Common myeloid progenitor, CD34-positive (primary cell): Measurements from ENCODE around the gene BAIAP2L1.

ENCODE experiments used
- CTCF ChIA-PET: fragments of 350-600 bp; sonication (Branson Sonifier 250); formaldehyde crosslinking; loops from one replicate; lab custom pipeline; 2021; ENCODE audit warnings: antibody characterized with exemption; lab: Charles Lee
- POLR2A ChIA-PET: fragments of 350-600 bp; sonication (Branson Sonifier 250); formaldehyde crosslinking; loops from one replicate; lab custom pipeline; 2021; ENCODE audit warnings: antibody characterized with exemption; lab: Charles Lee
- DNase-seq, 3 donors: peaks; one replicate each; pipeline versions ENCODE4 v3.0.0 to v3.0.0-alpha.2; 2013
- H3K27ac ChIP-seq, 2 experiments: 1 replicate in 1 of 2; 2 replicates in 1 of 2; pipeline ENCODE4 v1.7.0; 2013; ENCODE audit warnings: inconsistent platforms in 2 of 2, low read length in 2 of 2, mild to moderate bottlenecking in 2 of 2, low read depth in 1 of 2, moderate library complexity in 1 of 2; ENCODE audit not compliant: severe bottlenecking in 2 of 2, insufficient read depth in 1 of 2, poor library complexity in 1 of 2
- H3K27me3 ChIP-seq, 5 experiments: replicated peaks in 2 of 5; 1 replicate in 3 of 5; 2 replicates in 2 of 5; pipeline versions ENCODE4 v1.6.1 to v1.7.0; 2013; ENCODE audit warnings: low read length in 4 of 5, mild to moderate bottlenecking in 2 of 5, moderate library complexity in 2 of 5, inconsistent platforms in 1 of 5; ENCODE audit not compliant: insufficient read depth in 5 of 5, control insufficient read depth in 4 of 5
- H3K36me3 ChIP-seq, 4 experiments: 1 replicate in 2 of 4; 2 replicates in 2 of 4; pipeline versions ENCODE4 v1.6.1 to v1.7.0; 2013; ENCODE audit warnings: low read length in 3 of 4, control low read depth in 1 of 4, mild to moderate bottlenecking in 1 of 4; ENCODE audit not compliant: control insufficient read depth in 4 of 4, insufficient read depth in 4 of 4
- H3K4me1 ChIP-seq, 4 experiments: 1 replicate in 3 of 4; 2 replicates in 1 of 4; pipeline versions ENCODE4 v1.6.1 to v1.7.1; 2013; ENCODE audit warnings: low read length in 3 of 4, mild to moderate bottlenecking in 3 of 4, control low read depth in 1 of 4, inconsistent platforms in 1 of 4, moderate library complexity in 1 of 4; ENCODE audit not compliant: control insufficient read depth in 4 of 4, insufficient read depth in 4 of 4; ENCODE audit errors: control extremely low read depth in 1 of 4
- H3K4me3 ChIP-seq, 7 experiments: 1 replicate in 4 of 7; 2 replicates in 3 of 7; pipeline versions ENCODE4 v1.5.1 to v1.7.0; 2013; ENCODE audit warnings: mild to moderate bottlenecking in 7 of 7, low read length in 6 of 7, moderate library complexity in 6 of 7, inconsistent platforms in 2 of 7, low read depth in 2 of 7, control low read depth in 1 of 7; ENCODE audit not compliant: insufficient read depth in 4 of 7, control insufficient read depth in 1 of 7; ENCODE audit errors: extremely low read depth in 1 of 7
- H3K9me3 ChIP-seq, 5 experiments: 1 replicate in 4 of 5; 2 replicates in 1 of 5; pipeline versions ENCODE4 v1.6.1 to v1.7.1; 2013; ENCODE audit warnings: low read length in 4 of 5, mild to moderate bottlenecking in 2 of 5, inconsistent platforms in 1 of 5, low read depth in 1 of 5, moderate library complexity in 1 of 5; ENCODE audit not compliant: control insufficient read depth in 4 of 5, insufficient read depth in 2 of 5; ENCODE audit errors: control extremely low read depth in 1 of 5
- WGBS: methylation state at CpG from one replicate; pipeline ENCODE4 v1.1.5; 2013; ENCODE audit not compliant: insufficient coverage; 5-methylcytosine and 5-hydroxymethylcytosine counted together

The BAIAP2L1 gene

DNA sequence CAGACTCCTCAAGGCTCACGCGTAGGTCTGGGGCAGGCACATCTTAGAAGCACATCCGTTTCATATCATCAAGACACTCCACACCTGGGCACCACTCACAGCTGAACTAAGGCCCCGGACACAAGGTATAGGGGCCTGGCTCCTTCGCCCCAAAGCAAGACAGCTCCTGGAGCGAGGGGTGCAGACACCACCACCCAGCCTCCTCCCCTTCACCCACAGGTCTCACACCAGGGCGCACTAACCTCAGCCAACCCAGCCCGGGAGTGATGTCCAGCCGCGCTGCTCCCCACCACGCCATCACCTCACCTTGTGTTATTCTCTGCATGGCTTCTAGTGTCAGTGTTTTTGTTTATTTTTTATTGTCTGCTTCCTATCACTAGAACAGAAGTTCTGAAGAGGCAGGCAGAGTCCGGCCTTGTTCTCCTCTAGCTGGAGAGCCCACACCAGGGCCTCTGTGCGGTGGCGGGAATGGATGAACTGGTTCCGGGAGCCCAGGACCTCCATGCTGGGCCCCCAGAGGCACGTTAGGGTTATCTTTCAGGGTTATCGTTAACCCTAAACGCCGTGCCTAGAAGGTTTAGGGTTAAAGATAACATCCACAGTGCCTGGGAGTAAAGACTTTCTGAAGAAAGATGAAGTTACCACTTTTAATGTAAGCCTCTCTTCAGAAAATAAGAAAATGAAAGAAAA, 97.6 kb downstream of the BAIAP2L1 start:
- H3K36me3 ChIP-seq, result no peaks in the 10 kb centered on the region
- 96% methylated on average over 12 of the region's 19 CpGs for WGBS
- no peaks in the 10 kb centered on the region for H3K4me1 ChIP-seq
- H3K27ac ChIP-seq, result no peak overlapping the region
- H3K27me3 ChIP-seq, result no peaks in the 10 kb centered on the region
- CTCF ChIA-PET, result interaction anchor here (2.2 kb wide), 1 partner anchor 104 kb away, joined by 5 read pairs; no protein-coding TSS in a partner anchor
- POLR2A ChIA-PET, result no interaction called here
- no peak for DNase-seq
- H3K9me3 ChIP-seq, result no peaks in the 10 kb centered on the region
- H3K4me3 ChIP-seq, result no peak overlapping the region

DNA sequence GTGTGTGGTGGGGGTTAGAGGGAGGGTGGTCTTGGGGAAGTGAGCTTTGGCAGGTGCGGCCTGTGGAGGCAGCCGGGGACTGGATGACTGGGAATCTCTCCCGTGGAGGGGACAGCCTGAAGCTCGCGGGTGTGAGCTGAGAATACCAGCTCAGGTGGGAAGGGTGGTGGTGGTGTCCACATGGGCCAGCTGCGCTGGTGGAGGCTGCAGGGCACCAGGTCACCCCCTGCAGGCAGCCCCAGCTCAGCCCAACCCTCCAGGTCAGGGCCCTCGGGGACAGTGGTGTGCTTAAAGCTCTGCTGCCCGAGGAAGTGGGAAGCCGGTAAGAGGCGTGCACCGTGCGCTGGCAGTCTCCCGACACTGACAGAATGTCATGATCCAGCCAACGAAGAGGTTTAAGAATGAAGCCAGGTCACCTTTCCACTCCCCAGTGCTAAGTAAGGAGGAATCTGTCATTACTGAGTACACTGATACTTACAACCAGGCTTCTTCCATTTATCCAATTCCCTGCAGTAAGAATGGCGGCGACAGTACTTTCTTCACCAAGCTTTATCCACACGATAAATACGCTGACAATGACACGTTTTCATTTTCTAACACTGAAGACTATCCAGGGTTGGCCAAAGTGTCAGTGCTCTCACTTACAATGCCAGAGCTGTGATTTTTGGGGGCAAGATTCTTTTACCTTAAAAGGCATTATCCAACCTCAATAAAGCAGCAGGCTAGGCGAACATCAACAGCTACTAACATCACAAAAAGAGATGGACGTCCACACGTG, 99.0 kb downstream of the BAIAP2L1 start:
- H3K4me3 ChIP-seq, result no peak overlapping the region
- ChIA-PET POLR2A (no interaction called here), CTCF (interaction anchor here (2.2 kb wide), 1 partner anchor 105 kb away, joined by 5 read pairs; no protein-coding TSS in a partner anchor)
- WGBS, result 94% methylated on average over 20 of the region's 22 CpGs
- H3K9me3 ChIP-seq, result no peaks in the 10 kb centered on the region
- H3K27me3 ChIP-seq, result no peaks in the 10 kb centered on the region
- H3K27ac ChIP-seq, result no peak overlapping the region
- H3K36me3 ChIP-seq, result peaks cover 0 to 2% (median 0%) of the 10 kb centered on the region in 4 experiments
- no peaks in the 10 kb centered on the region for H3K4me1 ChIP-seq
- no peak for DNase-seq

DNA sequence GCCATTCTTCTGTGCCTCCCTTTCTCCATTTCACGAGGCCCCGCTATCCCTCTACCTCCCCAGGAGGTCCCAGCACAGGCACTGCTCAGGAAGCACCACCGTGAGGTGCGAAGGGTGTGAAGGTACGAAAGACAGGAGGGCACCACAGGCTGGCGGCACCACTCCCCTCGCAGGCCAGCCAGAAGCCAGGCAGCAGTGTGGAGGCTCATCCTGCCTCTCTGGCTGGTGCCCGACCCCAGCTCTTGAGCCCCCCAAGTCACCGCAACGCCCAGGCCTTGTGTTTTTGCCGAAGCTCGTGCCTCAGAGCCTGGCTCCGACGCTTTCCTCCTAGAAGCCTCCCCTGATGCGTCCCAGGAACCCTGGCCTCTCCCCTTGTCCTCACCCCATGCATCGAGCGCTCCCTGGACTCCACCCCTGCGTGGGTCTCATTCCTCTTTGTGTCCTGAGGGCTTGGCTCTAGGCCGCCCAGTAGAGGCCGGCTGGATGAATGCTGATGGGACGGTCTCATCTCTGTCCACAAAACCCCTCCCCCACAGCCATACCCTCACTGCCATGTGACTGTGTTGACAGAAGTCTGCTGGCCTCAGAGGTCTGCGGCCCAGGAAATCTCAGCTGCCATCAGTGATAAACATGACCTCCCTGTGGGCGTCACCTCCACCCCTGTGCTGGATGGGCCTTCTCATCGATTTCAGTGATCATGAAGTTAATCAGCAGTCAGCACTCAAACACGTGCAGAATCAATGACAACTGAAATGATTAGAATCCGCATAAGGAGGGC, 100.1 kb downstream of the BAIAP2L1 start:
- Histone ChIP-seq H3K36me3 (peaks cover 0 to 2% (median under 1%) of the 10 kb centered on the region in 4 experiments), H3K9me3 (no peaks in the 10 kb centered on the region), H3K4me3 (no peak overlapping the region), H3K27ac (no peak overlapping the region), H3K27me3 (no peaks in the 10 kb centered on the region), H3K4me1 (no peaks in the 10 kb centered on the region)
- CTCF ChIA-PET, result interaction anchor here (2.2 kb wide), 1 partner anchor 106 kb away, joined by 5 read pairs; no protein-coding TSS in a partner anchor
- WGBS, result 97% methylated on average over 22 of the region's 26 CpGs
- POLR2A ChIA-PET, result no interaction called here
- no peak for DNase-seq

DNA sequence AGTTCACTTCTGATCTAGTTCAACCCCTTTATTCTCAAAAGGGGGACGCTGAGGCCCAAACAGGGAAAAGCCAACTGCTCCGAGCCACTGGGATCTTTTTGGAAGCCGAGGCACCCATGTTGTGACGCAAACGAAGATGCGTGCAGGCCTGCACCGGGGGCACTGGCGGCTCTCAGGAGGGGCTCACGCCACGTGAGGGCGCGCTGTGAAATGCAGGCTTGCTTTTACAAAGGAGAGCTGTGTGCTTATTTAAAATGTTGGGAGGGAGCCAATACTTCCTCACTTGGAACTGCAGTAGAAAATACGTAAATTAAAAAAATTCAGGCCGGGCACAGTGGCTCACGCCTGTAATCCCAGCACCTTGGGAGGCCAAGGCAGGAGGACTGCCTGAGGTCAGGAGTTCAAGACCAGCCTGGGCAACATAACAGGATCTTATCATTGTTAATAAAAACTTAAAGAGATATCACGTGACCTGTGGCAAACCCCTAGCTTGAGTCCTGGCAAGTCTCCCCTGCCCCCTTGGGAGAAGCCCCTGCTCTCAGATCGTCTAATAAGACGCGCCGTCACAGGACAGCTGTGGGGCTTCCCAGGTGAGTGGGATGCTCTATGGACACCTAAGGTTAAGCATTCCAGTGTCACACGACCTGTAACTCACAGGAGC, 103.1 kb downstream of the BAIAP2L1 start:
- H3K36me3 ChIP-seq, result peaks cover 0 to 20% (median 10%) of the 10 kb centered on the region in 4 experiments
- 95% methylated on average over 21 of the region's 21 CpGs for WGBS
- H3K4me1 ChIP-seq, result no peaks in the 10 kb centered on the region
- ChIA-PET CTCF (interaction anchor here (2.4 kb wide), 1 partner anchor 104 kb away, joined by 5 read pairs; no protein-coding TSS in a partner anchor), POLR2A (no interaction called here)
- no peaks in the 10 kb centered on the region for H3K9me3 ChIP-seq
- no peak overlapping the region for H3K4me3 ChIP-seq
- DNase-seq, result no peak
- no peaks in the 10 kb centered on the region for H3K27me3 ChIP-seq
- no peak overlapping the region for H3K27ac ChIP-seq

DNA sequence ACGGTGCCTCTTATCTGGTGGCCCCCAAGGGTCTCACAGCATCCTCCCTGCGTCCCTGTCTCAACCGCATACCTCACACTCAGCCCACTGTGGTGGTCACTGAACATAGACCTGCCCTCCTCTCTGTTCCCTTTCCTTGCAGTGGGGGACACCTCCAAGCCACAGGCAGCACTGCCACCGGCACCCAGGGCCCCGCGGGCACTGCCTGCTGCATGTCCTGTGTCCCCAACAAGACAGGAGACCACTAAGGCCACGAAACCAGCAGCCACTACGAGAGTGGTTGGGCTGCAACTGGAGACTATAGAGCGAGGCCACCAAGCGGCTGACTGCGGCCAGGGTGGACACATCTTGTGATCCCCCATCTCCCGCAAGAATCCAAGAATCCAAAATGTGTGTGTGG, 104.1 kb downstream of the BAIAP2L1 start:
- H3K36me3 ChIP-seq, result peaks cover 0 to 29% (median 19%) of the 10 kb centered on the region in 4 experiments
- H3K4me1 ChIP-seq, result no peaks in the 10 kb centered on the region
- H3K27ac ChIP-seq, result no peak overlapping the region
- H3K4me3 ChIP-seq, result no peak overlapping the region
- H3K27me3 ChIP-seq, result no peaks in the 10 kb centered on the region
- ChIA-PET CTCF (no interaction called here), POLR2A (no interaction called here)
- no peaks in the 10 kb centered on the region for H3K9me3 ChIP-seq
- 90% methylated on average over 11 of the region's 12 CpGs for WGBS
- no peak for DNase-seq

DNA sequence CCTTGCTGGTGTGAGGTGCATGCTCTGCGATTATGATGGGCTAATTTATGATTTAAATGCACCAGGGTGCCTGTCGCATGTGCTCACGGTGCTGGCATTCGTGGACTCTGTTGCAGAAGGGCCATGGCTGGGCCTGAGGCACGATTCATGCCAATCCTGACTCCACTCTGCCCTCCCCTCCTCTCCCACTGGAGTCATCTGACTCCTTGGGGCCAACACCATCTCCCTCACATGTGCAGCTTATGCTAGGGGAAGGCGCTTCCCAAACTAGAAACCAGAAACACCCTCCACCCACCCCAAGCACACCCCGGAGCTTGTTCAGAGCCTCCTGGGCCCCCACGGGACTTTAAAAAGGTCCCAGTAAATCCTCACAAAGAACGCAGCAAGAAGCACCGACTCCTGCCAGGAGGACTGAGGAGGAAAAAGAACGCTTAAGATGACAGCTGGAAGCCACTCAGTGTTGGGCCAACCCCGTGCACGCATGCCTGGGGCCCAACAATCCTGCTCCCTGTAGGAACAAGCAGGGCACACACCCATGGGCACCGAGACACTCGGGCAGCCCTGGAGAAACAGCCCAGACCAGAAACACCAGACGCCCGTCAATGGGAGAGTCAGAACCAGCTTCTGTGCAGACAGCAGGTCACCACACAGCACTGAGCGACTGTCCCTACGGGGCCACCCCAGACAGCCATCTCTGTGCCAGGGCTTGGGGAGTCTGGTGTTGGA, 105.3 kb downstream of the BAIAP2L1 start:
- no peaks in the 10 kb centered on the region for H3K9me3 ChIP-seq
- WGBS, result 95% methylated on average over 15 of the region's 19 CpGs
- no peaks in the 10 kb centered on the region for H3K27me3 ChIP-seq
- no peak overlapping the region for H3K27ac ChIP-seq
- no peak overlapping the region for H3K4me3 ChIP-seq
- POLR2A ChIA-PET, result no interaction called here
- peaks cover 0 to 34% (median 24%) of the 10 kb centered on the region in 4 experiments for H3K36me3 ChIP-seq
- CTCF ChIA-PET, result interaction anchor here (0.5 to 1.6 kb wide), 2 partner anchors 76 to 118 kb away, joined by 3 to 4 read pairs; no protein-coding TSS in a partner anchor
- H3K4me1 ChIP-seq, result no peaks in the 10 kb centered on the region
- no peak for DNase-seq
